GM12864 (cell line): ENCODE measurements around the gene CDC42SE1.

Experiments used
- DNase-seq: peaks from one replicate; pipeline ENCODE4 v3.0.0-alpha.2; 2011; ENCODE audit warnings: low read depth
- H3K4me3 ChIP-seq: 2 replicates; pipeline ENCODE4 v1.5.1; 2011; ENCODE audit warnings: mild to moderate bottlenecking, low read depth, low read length, control low read depth
- TF ChIP-seq, protein P1 (sequence below): IDR thresholded peaks from 2 replicates; pipeline ENCODE4 v1.5.1; 2011; ENCODE audit warnings: low read depth, mild to moderate bottlenecking, moderate library complexity, low read length, control low read depth, inconsistent platforms; ENCODE audit errors: missing control alignments

Gene CDC42SE1

DNA sequence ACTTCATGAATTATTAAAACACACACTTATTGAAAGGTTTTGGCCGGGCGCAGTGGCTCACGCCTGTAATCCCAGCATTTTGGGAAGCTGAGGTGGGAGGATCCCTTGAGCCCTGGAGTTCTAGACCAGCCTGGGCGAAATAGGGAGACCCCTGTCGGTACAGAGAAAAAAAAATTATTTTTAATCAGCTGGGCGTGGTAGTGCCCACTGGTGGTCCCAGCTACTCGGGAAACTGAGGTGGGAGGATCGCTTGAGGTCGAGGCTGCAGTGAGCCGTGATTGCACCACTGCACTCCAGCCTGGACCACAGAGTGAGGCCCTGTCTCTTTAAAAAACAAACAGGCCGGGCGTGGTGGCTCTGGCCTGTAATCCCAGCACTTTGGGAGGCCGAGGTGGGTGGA lies 12.8 kb upstream of the CDC42SE1 start:
- DNase-seq = no peak
- TF ChIP-seq, protein P1, sequence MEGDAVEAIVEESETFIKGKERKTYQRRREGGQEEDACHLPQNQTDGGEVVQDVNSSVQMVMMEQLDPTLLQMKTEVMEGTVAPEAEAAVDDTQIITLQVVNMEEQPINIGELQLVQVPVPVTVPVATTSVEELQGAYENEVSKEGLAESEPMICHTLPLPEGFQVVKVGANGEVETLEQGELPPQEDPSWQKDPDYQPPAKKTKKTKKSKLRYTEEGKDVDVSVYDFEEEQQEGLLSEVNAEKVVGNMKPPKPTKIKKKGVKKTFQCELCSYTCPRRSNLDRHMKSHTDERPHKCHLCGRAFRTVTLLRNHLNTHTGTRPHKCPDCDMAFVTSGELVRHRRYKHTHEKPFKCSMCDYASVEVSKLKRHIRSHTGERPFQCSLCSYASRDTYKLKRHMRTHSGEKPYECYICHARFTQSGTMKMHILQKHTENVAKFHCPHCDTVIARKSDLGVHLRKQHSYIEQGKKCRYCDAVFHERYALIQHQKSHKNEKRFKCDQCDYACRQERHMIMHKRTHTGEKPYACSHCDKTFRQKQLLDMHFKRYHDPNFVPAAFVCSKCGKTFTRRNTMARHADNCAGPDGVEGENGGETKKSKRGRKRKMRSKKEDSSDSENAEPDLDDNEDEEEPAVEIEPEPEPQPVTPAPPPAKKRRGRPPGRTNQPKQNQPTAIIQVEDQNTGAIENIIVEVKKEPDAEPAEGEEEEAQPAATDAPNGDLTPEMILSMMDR = peak; percentile 10
- H3K4me3 ChIP-seq = no peak overlapping the region

DNA sequence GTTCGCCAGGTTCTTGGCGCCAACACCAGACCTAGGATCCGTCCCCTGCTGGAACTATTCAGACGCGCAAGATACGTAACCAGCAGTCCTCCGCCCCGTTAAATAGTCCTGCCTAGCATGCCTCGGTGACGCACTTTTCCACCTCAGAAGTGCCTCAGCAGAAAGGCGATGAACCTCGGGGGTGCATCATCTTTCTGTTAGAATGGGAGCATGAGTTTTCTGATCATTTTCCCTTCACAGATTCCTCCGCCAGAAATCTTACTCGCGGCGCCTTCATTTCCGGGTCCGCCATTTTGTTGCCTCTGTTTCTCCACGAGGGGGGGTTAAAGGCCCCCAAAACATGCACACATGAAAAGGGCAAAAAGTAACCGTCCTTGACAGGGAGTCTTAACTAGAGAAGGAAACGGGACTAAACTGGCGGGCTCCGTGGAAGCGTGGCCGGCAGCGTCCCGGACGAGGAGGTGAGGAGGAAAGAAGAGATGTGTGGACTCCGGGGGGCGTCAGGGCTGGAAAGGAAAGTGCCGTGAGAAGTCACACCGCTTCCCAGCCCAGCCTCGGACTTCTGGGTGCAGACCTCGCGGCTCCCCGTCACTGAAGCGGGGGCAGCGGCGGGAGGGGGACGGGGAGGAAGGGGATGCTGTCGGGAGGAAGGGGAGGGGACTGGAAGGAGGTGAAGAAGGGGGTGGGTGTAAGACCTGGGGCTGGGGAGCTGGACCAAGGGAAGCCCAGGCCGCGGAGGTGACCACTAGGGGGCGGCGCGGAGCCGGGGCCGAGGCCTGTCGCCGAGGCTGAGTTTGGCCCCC lies 11.3 kb upstream of the CDC42SE1 start, which contains the start of gene GABPB2:
TSS of gene GABPB2 (plus strand) at position 288 of the 803 bp plus-strand sequence. CDS start 17,429 bp downstream, outside the sequence.
- DNase-seq = peak; percentile 89
- peak within 1 kb of the TSS; percentile 85 for H3K4me3 ChIP-seq
- TF ChIP-seq, protein P1 = peak; percentile 96

DNA sequence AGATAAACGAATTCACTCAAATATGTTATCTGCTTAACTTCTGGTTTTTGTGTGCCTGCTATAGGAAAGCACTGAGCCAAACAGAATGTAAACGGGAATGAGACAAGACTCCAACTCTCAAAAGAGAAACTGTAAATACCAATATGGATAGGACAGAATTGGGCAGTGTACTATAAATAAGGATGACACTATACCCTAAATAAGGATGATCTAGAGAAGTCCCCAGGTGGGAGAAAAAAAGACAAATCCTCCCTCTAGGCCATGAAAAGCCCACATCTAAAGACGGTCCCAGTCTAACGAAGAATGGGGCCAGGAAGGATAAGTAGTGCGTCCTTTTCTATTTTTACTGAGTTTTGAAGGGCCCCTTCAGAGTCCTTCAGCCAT lies 9.7 kb upstream of the CDC42SE1 start:
- TF ChIP-seq, protein P1 = no peak
- no peak for DNase-seq
- H3K4me3 ChIP-seq = no peak overlapping the region

DNA sequence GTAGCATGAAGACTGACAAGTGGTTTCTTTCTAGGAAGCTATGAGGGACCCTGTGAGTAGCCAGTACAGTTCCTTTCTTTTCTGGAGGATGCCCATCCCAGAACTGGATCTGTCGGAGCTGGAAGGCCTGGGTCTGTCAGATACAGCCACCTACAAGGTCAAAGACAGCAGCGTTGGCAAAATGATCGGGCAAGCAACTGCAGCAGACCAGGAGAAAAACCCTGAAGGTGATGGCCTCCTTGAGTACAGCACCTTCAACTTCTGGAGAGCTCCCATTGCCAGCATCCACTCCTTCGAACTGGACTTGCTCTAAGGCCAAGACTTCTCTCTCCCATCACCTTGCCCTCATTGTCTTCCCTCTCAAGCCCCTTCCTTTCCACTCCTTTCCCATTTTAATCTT lies 7.8 kb upstream of the CDC42SE1 start:
- TF ChIP-seq, protein P1 = no peak
- DNase-seq = no peak
- H3K4me3 ChIP-seq = no peak overlapping the region

DNA sequence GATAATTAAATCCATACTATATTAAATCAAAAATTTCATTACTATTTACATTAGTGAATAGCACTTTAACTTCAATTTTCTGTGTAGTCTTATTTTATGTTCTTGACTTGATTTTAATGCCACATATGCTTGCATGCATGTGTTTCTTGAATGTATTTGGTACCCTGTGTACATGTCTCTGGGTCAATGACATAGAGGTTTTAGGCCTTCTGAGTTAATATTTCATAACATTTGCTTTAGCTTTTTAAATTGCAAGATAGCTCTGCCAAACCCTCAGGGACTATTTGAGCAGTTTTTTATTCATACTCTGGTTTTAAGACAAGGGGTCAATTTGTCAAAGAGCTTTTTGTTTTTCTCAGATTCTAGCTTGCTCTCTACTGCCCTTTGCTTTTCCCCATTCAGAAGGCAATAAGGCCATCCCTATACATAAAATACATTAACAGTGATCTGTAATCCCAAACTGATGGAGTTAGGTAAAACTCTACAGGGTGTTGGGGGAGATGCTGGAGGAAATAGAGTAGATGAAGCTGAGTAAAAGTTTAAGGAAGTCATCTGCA lies 5.7 kb upstream of the CDC42SE1 start:
- H3K4me3 ChIP-seq = no peak overlapping the region
- TF ChIP-seq, protein P1 = no peak
- DNase-seq = no peak

DNA sequence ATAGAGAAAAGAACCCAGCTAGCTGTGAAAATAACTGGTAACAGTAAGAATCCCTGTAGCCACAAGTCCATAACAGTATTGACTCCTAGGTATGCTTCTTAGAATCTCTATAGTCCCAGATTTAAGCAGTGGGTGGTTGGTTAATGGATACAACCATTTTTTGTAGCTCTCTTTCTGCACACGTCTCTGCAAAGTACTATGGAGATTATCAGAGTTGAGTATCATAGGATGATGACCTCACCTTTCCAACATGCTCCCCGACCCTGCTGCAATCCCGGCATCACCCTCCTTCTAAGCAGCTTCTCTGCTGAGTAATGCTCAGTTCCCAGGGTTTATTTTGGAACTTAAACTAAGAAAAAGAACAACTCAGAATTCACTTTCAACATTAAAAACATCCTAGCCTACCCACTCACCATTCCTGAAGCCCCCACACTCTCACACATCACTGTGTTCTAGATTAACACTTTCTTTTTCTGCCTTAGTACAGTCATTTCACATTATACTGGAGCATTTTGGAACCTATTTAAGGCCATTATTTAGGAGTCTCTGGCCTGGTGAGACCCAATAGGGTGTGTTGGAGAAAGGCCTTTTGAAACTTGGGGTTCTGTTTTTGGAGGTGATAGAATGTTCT lies 3.4 kb upstream of the CDC42SE1 start:
- no peak for DNase-seq
- TF ChIP-seq, protein P1 = no peak
- no peak overlapping the region for H3K4me3 ChIP-seq

DNA sequence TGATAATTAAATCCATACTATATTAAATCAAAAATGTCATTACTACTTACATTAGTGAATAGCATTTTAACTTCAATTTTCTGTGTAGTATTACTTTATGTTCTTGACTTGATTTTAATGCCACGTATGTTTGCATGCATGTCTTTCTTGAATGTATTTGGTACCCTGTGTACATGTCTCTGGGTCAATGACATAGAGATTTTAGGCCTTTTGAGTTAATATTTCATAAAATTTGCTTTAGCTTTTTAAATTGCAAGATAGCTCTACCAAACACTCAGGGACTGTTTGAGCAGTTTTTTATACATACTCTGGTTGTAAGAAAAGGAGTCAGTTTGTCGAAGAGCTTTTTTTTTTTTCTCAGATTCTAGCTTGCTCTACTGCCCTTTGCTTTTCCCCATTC lies 2.3 kb upstream of the CDC42SE1 start:
- TF ChIP-seq, protein P1 = no peak
- no peak for DNase-seq
- H3K4me3 ChIP-seq = no peak overlapping the region
